HG03354 (cell line): ENCODE data around the gene CFAP61.

Experiments used
- ATAC-seq: cut with Tn5 transposase; IDR thresholded peaks from one replicate; pipeline ENCODE4 v1.9.1; 2021; ENCODE audit warnings: mild to moderate bottlenecking; ENCODE audit not compliant: unreplicated experiment, poor library complexity, severe bottlenecking

The CFAP61 gene

GRCh38 chr20:20369250-20370093 is 317.1 kb downstream of the CFAP61 start:
- ATAC-seq, result no peak

DNA sequence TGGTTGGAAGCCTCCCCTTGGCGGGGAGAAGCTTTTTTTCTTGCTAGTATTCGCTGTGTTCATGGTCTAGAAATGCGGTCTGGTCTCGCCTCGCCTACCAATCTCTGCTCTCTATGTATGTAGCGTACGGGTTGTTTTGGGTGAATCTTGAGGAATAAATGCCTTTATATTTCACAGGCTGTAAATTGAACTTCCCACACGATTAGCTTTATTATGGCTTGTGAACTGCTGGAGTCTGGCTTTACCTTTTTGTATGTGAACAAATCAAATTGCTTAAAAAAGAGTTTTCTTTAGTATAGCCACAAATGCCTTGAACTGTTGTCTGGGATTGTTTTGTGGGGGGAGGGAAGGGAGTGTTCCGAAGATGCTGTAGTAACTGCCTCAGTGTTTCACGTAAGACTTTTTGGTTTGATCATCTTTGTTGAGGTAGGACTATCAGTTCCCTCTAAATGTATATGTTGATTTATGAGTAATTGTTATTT is 317.8 kb downstream of the CFAP61 start:
- ATAC-seq, result no peak

GRCh38 chr20:20371083-20371482 is 318.8 kb downstream of the CFAP61 start:
- no peak for ATAC-seq

GRCh38 chr20:20371681-20372080 is 319.3 kb downstream of the CFAP61 start:
- ATAC-seq, result no peak

DNA sequence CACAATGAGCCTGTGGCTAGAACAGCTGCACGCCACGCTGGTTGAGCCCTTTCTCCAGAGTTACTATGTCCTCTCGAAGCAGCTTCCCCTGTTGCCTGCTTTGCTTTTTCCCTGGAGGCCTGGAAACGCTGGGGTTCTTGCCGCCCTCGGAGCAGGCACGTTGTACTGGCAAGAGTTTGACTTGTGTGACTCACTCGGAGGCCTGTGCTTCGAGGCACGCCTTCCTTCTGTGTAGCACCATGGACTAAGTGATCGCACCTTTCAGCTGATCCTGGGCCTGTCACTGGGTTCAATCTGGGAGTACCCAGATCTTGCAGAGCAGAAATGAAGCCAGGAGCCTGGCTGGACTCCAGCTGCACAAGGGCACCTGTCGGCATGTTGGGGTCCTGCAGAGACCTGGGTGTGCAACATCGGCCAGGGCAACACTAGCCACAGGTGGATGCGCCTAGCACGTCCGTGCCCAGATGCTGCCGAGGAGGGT is 320.8 kb downstream of the CFAP61 start:
- no peak for ATAC-seq

DNA sequence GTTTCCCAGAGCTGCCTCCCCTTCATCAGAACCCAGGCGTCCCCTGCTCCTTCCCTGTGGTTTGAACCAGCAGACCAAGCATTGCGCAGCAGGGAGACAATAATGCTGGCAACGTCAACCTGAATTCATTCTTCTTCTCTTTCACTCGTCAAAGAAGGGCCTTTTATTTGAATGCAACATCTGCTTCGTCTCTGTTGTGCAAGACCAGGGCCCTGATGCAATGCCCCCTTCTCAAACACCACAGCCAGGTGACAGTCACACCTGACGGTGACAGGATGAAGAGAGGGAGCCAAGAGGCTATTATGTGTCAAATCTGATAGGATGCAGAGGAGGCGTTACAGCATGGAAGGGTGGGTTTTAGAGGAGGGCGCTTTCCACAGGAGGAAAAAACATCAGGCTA is 323.5 kb downstream of the CFAP61 start:
- ATAC-seq, result no peak

DNA sequence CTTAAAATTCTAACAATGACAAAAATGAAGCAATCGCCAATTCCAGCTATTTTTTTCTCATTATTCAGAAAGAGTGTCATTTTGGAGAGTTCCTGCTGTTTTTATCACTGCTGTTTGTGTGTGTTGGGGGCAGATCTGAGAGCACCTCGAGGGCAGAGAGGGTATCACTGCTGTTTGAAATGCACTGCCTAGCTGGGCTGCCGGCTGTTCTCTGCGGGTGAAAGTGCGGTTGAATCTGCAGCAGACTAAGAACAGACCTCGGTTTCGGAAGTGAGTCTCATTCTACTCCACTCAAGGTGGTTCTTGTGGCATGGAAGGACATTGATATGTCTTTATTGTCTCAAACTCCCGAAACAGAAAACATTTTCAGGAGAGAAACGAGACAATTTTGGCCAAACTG is 333.9 kb downstream of the CFAP61 start:
- ATAC-seq, result no peak

- ATAC-seq, result no peak
These were observed 338.1 kb downstream of the CFAP61 start for GRCh38 chr20:20390393-20390792.

DNA sequence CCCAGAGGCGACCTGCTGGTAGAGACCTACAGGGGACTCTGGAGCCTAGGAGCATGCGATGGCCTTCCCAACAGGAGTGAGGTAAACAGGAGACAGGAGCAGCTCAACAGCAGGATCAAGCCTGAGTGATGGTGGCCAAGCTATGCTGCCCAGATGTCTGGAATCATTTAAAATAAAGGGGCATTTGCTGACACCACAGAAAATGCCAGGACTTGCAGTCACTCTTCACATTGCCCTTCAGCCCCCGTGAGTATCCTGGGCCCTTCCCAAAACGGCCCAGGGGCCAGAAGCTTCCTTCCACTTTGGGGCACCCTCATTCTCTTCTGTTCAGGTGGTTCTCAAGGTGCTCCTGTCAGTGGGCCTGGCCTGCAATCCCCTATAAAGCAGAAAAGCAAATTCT is 338.8 kb downstream of the CFAP61 start:
- no peak for ATAC-seq

- ATAC-seq, result no peak
These were observed 339.4 kb downstream of the CFAP61 start for GRCh38 chr20:20391766-20392165.

GRCh38 chr20:20393207-20394120 is 341.1 kb downstream of the CFAP61 start:
- no peak for ATAC-seq

GRCh38 chr20:20395087-20395486 is 342.8 kb downstream of the CFAP61 start:
- no peak for ATAC-seq

DNA sequence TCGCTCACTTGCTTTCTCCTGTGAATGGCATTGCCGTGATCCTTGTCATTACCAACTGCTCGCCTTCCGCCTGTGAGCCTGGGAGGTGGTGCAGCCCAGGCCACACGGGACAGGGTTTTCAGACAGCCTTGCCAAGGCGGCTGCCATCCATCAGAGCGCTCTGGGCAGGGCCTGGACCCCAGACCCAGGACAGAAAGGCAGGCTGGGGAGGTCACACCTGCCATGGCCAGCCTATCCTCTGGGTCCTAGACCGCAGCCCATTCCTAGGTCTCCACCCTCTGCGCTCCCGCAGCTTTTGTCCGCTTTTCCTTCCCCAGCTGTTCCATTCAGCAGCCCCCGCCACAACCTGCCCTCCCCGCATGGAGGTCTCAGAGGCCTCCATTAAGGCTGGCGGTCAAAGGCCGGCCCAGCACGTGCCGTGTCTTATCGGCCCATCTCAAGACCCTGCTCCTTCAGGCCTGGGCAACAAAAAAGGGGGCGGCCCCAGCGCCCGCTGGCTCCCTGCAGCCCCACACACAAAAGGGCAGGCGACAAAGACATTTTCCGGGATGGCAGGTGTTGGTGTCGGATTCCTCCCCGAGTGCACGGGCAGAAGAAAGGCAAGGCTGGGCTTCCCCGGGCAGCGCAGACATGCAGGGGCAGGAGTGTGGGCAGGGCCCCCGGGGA is 343.7 kb downstream of the CFAP61 start:
- ATAC-seq, result no peak

- ATAC-seq, result no peak
These were observed 344.5 kb downstream of the CFAP61 start for GRCh38 chr20:20396794-20397193.

DNA sequence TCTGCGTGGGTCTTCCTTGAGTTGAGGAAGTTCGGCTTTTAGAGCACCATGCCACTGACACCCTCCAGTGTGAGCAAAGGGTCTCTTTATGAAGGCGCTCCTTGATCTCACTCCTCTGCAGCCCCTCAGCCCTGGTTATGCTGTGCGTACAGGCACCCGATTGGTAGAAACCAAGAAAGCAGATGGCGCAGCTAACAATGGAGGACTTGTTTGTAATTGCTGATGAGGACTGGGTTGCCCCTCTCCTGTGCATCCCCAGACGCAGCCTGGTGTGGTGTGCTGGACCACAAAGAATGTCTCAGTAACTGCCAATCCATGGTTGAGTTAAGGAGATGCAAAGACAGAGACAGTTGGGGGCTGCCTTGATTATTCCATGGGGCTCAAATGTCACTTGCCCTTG is 345.8 kb downstream of the CFAP61 start:
- no peak for ATAC-seq

DNA sequence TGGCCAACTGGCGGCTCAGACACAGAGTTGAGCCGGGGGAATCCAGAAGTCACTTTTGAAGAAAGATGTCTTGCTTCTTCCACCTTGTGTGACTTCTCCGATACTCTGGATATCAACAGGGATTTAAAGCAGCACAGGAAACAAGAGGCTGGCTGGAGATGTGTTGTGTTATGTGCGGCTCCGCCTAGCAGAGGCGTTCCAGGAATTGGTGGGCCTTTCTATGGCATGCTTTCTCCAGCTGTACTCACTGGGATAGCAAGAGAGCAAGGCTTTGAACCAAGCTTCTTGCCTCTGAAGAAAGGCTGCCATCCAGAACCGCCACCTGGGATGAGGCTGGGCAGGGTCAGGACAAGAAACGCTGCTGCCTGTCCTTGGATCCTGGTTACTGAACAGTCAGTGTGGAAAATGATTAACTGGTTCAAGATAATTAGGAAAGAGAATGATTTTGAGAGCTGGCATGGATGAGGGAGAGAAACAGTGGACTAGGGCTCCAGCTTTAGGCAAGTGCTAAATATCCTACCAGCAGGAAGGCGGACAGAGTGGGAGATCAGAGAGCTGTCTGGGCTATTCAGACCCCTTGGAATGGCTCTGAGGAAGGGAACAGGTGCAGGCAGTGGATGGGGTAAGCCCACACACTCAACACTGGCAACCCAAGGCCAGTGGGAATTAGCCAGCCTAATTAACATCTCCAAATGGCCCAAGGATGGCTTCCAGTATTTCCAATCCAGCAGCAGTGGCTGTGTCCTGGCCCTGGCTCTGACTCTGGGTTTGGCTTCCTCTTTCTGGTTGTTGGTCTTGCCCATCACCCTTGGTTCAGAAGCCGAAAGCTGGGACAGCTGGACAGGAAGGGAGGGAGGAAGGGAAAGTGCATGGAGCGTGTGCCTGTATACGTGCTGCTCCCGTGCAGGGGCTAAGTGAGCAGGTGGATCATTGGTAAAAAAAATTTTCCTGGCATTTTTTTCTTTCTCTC is 347.5 kb downstream of the CFAP61 start:
- no peak for ATAC-seq

GRCh38 chr20:20401991-20402390 is 349.7 kb downstream of the CFAP61 start:
- no peak for ATAC-seq

- ATAC-seq, result no peak
These were observed 352.3 kb downstream of the CFAP61 start for GRCh38 chr20:20404633-20405032.

DNA sequence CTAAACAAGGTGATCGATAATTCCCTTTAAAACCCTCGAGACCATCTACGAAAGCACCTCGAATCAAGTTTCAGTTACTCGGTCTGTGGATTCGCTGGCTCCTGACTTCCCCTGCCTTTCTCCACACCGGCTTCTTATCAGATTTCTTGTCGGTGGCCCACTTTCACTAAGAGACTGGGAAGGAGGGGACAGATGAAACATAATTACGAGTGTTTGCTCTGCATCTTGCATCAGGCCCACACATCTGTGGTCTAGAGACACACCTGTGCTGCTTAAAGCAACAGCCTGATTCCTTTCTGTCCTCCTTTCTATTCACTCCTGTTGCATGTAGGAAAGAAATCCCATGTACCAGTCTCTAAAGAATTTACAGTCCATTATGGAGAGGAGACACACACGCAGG is 353.3 kb downstream of the CFAP61 start:
- ATAC-seq, result no peak
